Small intestine (tissue), 7 donors: ENCODE results near the gene GOSR1. TPM values are rescaled to one million over a fixed set of nuclear protein-coding genes. Genes with fewer than 3 reads are reported as not detected.
A peak's percentile ranks its signal among the peaks of the same experiment; 100 is the strongest.
"Not testable (repeated sequence)": the region's sequence is repeated elsewhere in the genome, so short reads cannot be mapped to it uniquely, and the experiment has no call there.

Experiments
- DNase-seq, 2 donors: peaks; one replicate each; pipeline versions ENCODE4 v3.0.0 to v3.0.0-alpha.2; 2013
- FAIRE-seq: peaks from 2 replicates; lab custom pipeline; 2012; peaks lifted over from hg19 to GRCh38; lab: Jason Lieb, UNC
- H3K27ac ChIP-seq, 3 donors: one replicate each; pipeline ENCODE4 v1.5.1; 2013; ENCODE audit warnings: low read length in 2 of 3, mild to moderate bottlenecking in 2 of 3, control low read depth in 1 of 3, inconsistent platforms in 1 of 3, low read depth in 1 of 3, moderate library complexity in 1 of 3
- H3K27me3 ChIP-seq, 3 donors: one replicate each; pipeline ENCODE4 v1.6.1; 2013; ENCODE audit warnings: low read length in 3 of 3, inconsistent platforms in 1 of 3; ENCODE audit not compliant: control insufficient read depth in 3 of 3, insufficient read depth in 3 of 3
- H3K36me3 ChIP-seq, 3 donors: one replicate each; pipeline ENCODE4 v1.6.1; 2013; ENCODE audit warnings: low read length in 3 of 3, inconsistent platforms in 1 of 3, low read depth in 1 of 3, mild to moderate bottlenecking in 1 of 3, moderate library complexity in 1 of 3; ENCODE audit not compliant: control insufficient read depth in 3 of 3, insufficient read depth in 2 of 3
- H3K4me1 ChIP-seq, 3 donors: one replicate each; pipeline ENCODE4 v1.6.1; 2013; ENCODE audit warnings: low read length in 2 of 3, inconsistent platforms in 1 of 3, low read depth in 1 of 3, mild to moderate bottlenecking in 1 of 3, moderate library complexity in 1 of 3; ENCODE audit not compliant: control insufficient read depth in 3 of 3, insufficient read depth in 2 of 3
- H3K4me3 ChIP-seq, 3 donors: one replicate each; pipeline ENCODE4 v1.5.1; 2013; ENCODE audit warnings: low read length in 3 of 3, control low read depth in 1 of 3, inconsistent platforms in 1 of 3, low read depth in 1 of 3, mild to moderate bottlenecking in 1 of 3, moderate library complexity in 1 of 3
- H3K9me3 ChIP-seq, 2 donors: one replicate each; pipeline ENCODE4 v1.6.1; 2013; ENCODE audit warnings: low read depth in 1 of 2, low read length in 1 of 2; ENCODE audit not compliant: control insufficient read depth in 2 of 2, insufficient read depth in 1 of 2
- WGBS, 3 donors: extraction: QIAGEN DNeasy Blood & Tissue Kit; methylation state at CpG; one replicate each; pipeline ENCODE4 v1.1.7; 2013; 5-methylcytosine and 5-hydroxymethylcytosine counted together
- polyA plus RNA-seq, 4 donors: library from polyadenylated mRNA; stranded (reverse) in 3 of 4; unstranded in 1 of 4; fragments of 200-250 nt in 3 of 4; fragments of 120-200 nt in 1 of 4; gene quantifications; one replicate each; pipeline versions ENCODE4 v1.2.1 to v1.2.3, GENCODE V29; 2013
- donor health status: healthy with polysubstance abuse.
- donor health status: control.
- donor health status: control.
- donor health status: Bipolar disorder and iron deficiency.
- donor health status: healthy.

GOSR1 gene
- polyA plus RNA-seq, 4 donors, result 13.2 to 47.5 (median 18.6) TPM

GRCh38 chr17:30523236-30523635, 46.0 kb downstream of the GOSR1 start:
- not testable (repeated sequence) for H3K4me3 ChIP-seq, DNase-seq, H3K27ac ChIP-seq, H3K9me3 ChIP-seq, H3K27me3 ChIP-seq, H3K4me1 ChIP-seq, FAIRE-seq
- WGBS, 3 donors, result 95 to 99% (median 96%) methylated on average over 20 to 35 of the region's 35 CpGs
- peaks cover 0 to 27% (median 15%) of the 10 kb centered on the region in 3 donors for H3K36me3 ChIP-seq

- Histone ChIP-seq H3K27ac (no peak overlapping the region), H3K9me3 (peaks cover 0 to 8% of the 10 kb centered on the region in 2 donors), H3K4me1 (no peaks in the 10 kb centered on the region), H3K36me3 (peaks cover 0 to 19% (median 14%) of the 10 kb centered on the region in 3 donors), H3K4me3 (no peak overlapping the region), H3K27me3 (no peaks in the 10 kb centered on the region)
- WGBS, 3 donors, result 45 to 65% (median 65%) methylated on average over 3 of the region's 3 CpGs
- FAIRE-seq (no peak), DNase-seq (peak; percentile 20 to 27)
Measured at GRCh38 chr17:30524847-30525246, 47.6 kb downstream of the GOSR1 start.

GRCh38 chr17:30526401-30526800, 49.2 kb downstream of the GOSR1 start:
- H3K9me3 ChIP-seq, result peaks cover 0 to 8% of the 10 kb centered on the region in 2 donors
- FAIRE-seq (no peak), DNase-seq (no peak)
- H3K27ac ChIP-seq, result no peak overlapping the region
- H3K4me3 ChIP-seq, result no peak overlapping the region
- no peaks in the 10 kb centered on the region for H3K4me1 ChIP-seq
- no peaks in the 10 kb centered on the region for H3K27me3 ChIP-seq
- 92 to 96% (median 94%) methylated on average over 2 of the region's 2 CpGs for WGBS, 3 donors
- peaks cover 0 to 18% (median 8%) of the 10 kb centered on the region in 3 donors for H3K36me3 ChIP-seq

- not testable (repeated sequence) for H3K4me1 ChIP-seq, H3K4me3 ChIP-seq, H3K9me3 ChIP-seq, H3K36me3 ChIP-seq, H3K27me3 ChIP-seq, H3K27ac ChIP-seq, DNase-seq, FAIRE-seq
- 86 to 92% (median 87%) methylated on average over 5 of the region's 5 CpGs for WGBS, 3 donors
Measured at GRCh38 chr17:30528701-30529100, 51.5 kb downstream of the GOSR1 start.

DNA sequence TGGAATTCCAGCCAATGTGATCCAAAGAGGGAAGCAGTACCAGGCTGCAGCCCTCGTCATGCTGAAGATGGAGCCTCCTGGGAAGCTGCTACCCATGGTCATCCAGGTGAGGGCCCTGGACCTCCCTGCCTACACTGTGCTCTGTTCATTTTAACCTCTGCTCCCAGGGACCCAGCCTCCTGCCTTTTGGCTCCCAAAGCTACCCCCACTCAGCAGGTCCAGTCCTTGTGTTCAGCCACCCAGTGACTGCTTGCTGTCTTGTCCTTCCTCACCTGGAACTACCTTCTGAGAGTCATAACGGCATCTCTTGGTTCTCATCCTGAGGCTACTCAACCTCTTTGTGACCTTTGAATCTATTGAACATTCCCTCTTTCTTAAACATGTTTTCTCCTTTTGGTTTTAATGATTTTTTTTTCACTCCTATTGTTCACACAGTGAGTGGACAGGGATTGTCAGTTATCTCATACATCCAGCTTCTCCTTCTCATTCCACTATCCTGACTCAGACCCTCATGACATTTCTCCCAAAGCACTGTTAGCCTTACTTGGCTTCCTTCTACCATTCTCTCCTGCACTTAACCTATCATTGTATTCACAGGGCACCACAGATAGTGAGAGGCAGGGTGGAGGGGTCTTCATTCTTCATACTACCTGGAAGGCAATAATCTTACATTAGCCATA, 53.3 kb downstream of the GOSR1 start:
- Histone ChIP-seq H3K27me3 (no peaks in the 10 kb centered on the region), H3K9me3 (no peaks in the 10 kb centered on the region), H3K36me3 (peaks cover 0 to 3% (median 0%) of the 10 kb centered on the region in 3 donors), H3K27ac (no peak overlapping the region), H3K4me1 (no peaks in the 10 kb centered on the region), H3K4me3 (no peak overlapping the region)
- FAIRE-seq (no peak), DNase-seq (no peak)
- WGBS, 3 donors, result 93 to 95% (median 94%) methylated on average over 2 of the region's 2 CpGs

GRCh38 chr17:30532871-30533270, 55.7 kb downstream of the GOSR1 start:
- Histone ChIP-seq H3K27ac (no peak overlapping the region), H3K9me3 (no peaks in the 10 kb centered on the region), H3K4me3 (no peak overlapping the region), H3K36me3 (peaks cover 0 to 3% (median 0%) of the 10 kb centered on the region in 3 donors), H3K27me3 (no peaks in the 10 kb centered on the region), H3K4me1 (no peaks in the 10 kb centered on the region)
- DNase-seq (no peak), FAIRE-seq (no peak)
- WGBS, 3 donors, result 69 to 83% (median 74%) methylated on average over 2 of the region's 2 CpGs

DNA sequence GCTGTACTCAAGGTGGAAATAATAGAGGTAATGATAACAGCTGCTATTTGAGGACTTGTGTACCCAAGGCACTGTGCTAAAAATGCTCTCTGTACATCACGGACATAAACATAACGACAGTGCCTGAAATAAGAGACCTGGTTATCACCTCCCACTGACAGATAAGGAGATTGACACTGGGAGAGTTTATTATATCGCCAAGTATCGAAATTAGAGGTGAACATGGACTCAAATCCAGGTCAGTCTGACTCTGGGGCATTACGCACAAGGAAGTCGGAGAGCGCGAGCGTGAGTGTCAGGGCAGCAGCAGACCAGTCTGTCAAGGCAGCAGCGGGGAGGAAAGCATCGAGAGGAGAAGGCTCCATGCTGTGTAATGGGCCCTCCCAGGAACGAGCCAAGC, 57.1 kb downstream of the GOSR1 start:
- Histone ChIP-seq H3K27ac (no peak overlapping the region), H3K27me3 (no peaks in the 10 kb centered on the region), H3K4me3 (no peak overlapping the region), H3K4me1 (no peaks in the 10 kb centered on the region), H3K36me3 (peaks cover 0 to 3% (median 0%) of the 10 kb centered on the region in 3 donors), H3K9me3 (no peaks in the 10 kb centered on the region)
- WGBS, 3 donors, result 70 to 86% (median 81%) methylated on average over 12 of the region's 12 CpGs
- FAIRE-seq, result no peak
- no peak for DNase-seq

DNA sequence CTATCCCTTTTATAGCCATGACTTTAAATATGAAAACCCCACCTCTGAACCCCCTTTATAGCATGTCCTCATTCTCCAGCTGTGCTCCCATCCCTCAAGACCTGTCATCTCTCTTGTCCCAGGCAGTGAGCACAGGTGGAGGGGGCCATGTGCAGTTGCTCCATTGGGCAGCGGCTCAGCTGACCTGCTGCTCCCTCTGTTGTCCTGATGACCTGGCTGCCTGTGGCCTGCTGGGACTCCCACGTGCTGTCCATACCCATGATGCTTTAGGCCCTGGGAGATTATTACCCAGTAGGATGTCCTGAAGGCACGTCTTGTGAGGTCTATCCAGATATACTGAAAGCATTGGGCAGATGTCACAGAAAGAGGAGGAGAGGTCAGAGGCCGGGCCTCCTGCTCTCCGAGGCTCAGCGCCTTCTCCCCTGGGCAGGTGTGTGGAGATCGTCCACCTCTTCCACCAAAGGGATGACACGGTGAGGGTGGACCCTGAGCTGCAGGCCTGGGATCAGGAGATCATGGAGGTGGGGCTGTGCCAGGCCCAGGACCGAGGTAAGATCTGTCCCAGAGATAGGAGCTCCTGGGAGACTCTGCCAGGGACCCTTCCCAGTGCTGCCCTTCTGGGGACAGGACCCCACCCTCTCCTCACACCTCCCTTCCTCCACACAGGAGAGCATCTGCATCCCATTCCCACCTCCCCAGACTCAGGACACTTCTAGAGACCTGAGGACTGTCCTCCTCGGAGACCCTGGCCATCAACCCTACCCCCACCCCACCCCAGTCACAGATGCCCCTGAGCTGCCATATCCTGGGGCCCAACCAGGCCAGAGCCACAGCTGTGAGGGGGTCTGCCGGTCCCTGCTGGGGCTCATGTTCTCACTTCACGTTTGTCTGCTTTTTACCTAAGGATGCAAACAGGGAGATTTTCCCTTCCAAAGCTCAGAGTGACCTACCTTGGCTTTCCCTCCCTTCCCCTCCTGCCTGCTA, 58.0 kb downstream of the GOSR1 start:
- Histone ChIP-seq H3K4me3 (no peak overlapping the region), H3K4me1 (no peaks in the 10 kb centered on the region), H3K9me3 (no peaks in the 10 kb centered on the region), H3K36me3 (peaks cover 0 to 2% (median 0%) of the 10 kb centered on the region in 3 donors), H3K27me3 (no peaks in the 10 kb centered on the region), H3K27ac (no peak overlapping the region)
- 85 to 86% (median 85%) methylated on average over 12 of the region's 12 CpGs for WGBS, 3 donors
- no peak for FAIRE-seq
- no peak for DNase-seq
